Naive B cell (primary cell): Measurements from ENCODE around the gene ARFIP2. TPM values are rescaled to one million over a fixed set of nuclear protein-coding genes. Genes with fewer than 3 reads are reported as not detected.

Experiments used
- polyA plus RNA-seq, 6 donors: library from polyadenylated mRNA; unstranded; fragments of 300-500 nt; fragmentation: Illumina TruSeq; gene quantifications; one replicate each; pipeline ENCODE4 v1.2.3, GENCODE V29; 2021; ENCODE audit warnings: low read depth in 6 of 6

The ARFIP2 gene
- polyA plus RNA-seq, 6 donors from 2014 or later: 22.9 to 37.3 (median 29.7) TPM

Other genes with a start within 250 kb of the ARFIP2 start
- gene FHIP1B, start 246.7 kb downstream of the ARFIP2 start, polyA plus RNA-seq: 10 to 100 TPM in 3 of 6 donors, 1 to 10 TPM in 3; 6.4 to 19.5 (median 10.1) TPM
- gene CNGA4, start 242.2 kb downstream of the ARFIP2 start, polyA plus RNA-seq: under 1 TPM in 2 of 6 donors, not detected in 4; 0.26 to 0.32 TPM
- not detected for gene CCKBR, start 221.5 kb downstream of the ARFIP2 start, polyA plus RNA-seq
- gene CAVIN3, start 160.8 kb downstream of the ARFIP2 start, polyA plus RNA-seq: not detected
- gene SMPD1, start 90.9 kb downstream of the ARFIP2 start, polyA plus RNA-seq: 10 to 100 TPM in 3 of 6 donors, 1 to 10 TPM in 3; 6.9 to 14.2 (median 9.9) TPM
- gene APBB1, start 62.2 kb downstream of the ARFIP2 start, polyA plus RNA-seq: 10 to 100 TPM in 5 of 6 donors, 1 to 10 TPM in 1; 9.4 to 40.0 (median 28.0) TPM
- under 1 TPM in 2 of 6 donors, not detected in 4; 0.19 to 0.95 TPM for gene HPX, start 40.3 kb downstream of the ARFIP2 start, polyA plus RNA-seq
- 1 to 10 TPM in 4 of 6 donors, under 1 TPM in 2; 0.88 to 2.7 (median 1.8) TPM for gene TRIM3, start 7.4 kb downstream of the ARFIP2 start, polyA plus RNA-seq
- 10 to 100 TPM; 22.0 to 43.4 (median 30.4) TPM for gene TIMM10B, start 170 bp upstream of the ARFIP2 start, polyA plus RNA-seq
- gene DNHD1, start 15.9 kb upstream of the ARFIP2 start, polyA plus RNA-seq: 1 to 10 TPM in 5 of 6 donors, under 1 TPM in 1; 0.90 to 2.6 (median 1.7) TPM
- gene RRP8, start 122.3 kb upstream of the ARFIP2 start, polyA plus RNA-seq: 10 to 100 TPM; 13.7 to 33.8 (median 18.6) TPM
- gene ILK, start 122.4 kb upstream of the ARFIP2 start, polyA plus RNA-seq: 10 to 100 TPM; 49.8 to 87.8 (median 73.8) TPM
- gene TAF10, start 130.9 kb upstream of the ARFIP2 start, polyA plus RNA-seq: 100 to 1,000 TPM; 203 to 344 (median 273) TPM
- 100 to 1,000 TPM; 146 to 198 (median 176) TPM for gene TPP1, start 138.1 kb upstream of the ARFIP2 start, polyA plus RNA-seq
- under 1 TPM in 5 of 6 donors, not detected in 1; 0.07 to 0.85 (median 0.19) TPM for gene DCHS1, start 174.5 kb upstream of the ARFIP2 start, polyA plus RNA-seq
- 10 to 100 TPM in 5 of 6 donors, 1 to 10 TPM in 1; 9.7 to 16.0 (median 11.7) TPM for gene MRPL17, start 202.0 kb upstream of the ARFIP2 start, polyA plus RNA-seq